T-helper 2 cell (primary cell): ENCODE results near the gene BGLAP.
"Not testable (repeated sequence)": the region's sequence is repeated elsewhere in the genome, so short reads cannot be mapped to it uniquely, and the experiment has no call there.

Experiments used
- DNase-seq, 5 experiments: peaks; one replicate each; pipeline versions ENCODE4 v3.0.0 to v3.0.0-alpha.2; 2012 to 2022
- total RNA-seq, 2 donors: gene quantifications; one replicate each; lab custom pipeline; 2026; lab: John Stamatoyannopoulos, UW

Gene BGLAP
- 0.07 to 0.62 reads per million in 2 donors for total RNA-seq

DNA sequence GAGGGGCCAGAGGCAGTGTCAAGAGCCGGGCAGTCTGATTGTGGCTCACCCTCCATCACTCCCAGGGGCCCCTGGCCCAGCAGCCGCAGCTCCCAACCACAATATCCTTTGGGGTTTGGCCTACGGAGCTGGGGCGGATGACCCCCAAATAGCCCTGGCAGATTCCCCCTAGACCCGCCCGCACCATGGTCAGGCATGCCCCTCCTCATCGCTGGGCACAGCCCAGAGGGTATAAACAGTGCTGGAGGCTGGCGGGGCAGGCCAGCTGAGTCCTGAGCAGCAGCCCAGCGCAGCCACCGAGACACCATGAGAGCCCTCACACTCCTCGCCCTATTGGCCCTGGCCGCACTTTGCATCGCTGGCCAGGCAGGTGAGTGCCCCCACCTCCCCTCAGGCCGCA lies at the start of gene BGLAP:
TSS of gene BGLAP (plus strand) at position 259 of the 400 bp plus-strand sequence. CDS start at position 307, 48 bp downstream.
- DNase-seq, result no peak

DNA sequence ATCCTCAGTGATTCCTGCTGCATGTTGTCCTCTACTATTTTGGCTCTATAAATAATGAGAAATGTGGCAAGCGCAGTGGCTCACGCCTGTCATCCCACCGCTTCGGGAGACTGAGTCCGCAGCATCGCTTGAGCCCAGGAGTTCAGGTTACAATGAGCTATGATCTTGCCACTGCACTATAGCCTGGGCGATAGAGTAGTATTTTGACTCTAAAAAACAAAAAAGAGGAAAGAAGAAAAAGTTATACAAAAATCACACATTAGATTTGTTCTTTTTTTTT lies 48.8 kb upstream of the BGLAP start:
- no peak for DNase-seq

- DNase-seq, result peak; percentile 86 to 98 (median 96)
Measured at GRCh38 chr1:156193488-156194299, 48.3 kb upstream of the BGLAP start, which contains the start of gene SLC25A44. SLC25A44 (plus strand) TSS chr1:156194104; CDS start chr1:156199848, 5,744 bp downstream.

DNA sequence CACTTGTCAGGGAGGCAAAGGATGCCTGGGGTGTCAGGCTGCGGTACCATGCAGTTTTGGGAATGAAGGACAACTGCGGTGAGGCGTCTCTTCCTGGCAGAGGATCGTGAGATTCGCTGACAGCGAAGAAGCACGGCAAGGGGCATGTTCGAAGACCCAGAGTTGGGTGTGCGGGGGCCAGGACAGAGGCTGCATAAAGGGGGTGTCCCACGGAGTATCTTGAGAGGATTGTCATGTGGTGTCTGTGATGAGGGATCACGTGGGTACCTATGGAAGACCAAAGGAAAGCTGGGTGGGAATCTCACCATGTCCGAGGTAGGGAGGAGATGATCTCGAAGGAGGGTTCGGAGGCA lies 47.7 kb upstream of the BGLAP start:
- DNase-seq, result peak in 1 of 5 experiments; percentile 13

- no peak for DNase-seq
Measured at GRCh38 chr1:156195853-156196252, 46.1 kb upstream of the BGLAP start.

DNA sequence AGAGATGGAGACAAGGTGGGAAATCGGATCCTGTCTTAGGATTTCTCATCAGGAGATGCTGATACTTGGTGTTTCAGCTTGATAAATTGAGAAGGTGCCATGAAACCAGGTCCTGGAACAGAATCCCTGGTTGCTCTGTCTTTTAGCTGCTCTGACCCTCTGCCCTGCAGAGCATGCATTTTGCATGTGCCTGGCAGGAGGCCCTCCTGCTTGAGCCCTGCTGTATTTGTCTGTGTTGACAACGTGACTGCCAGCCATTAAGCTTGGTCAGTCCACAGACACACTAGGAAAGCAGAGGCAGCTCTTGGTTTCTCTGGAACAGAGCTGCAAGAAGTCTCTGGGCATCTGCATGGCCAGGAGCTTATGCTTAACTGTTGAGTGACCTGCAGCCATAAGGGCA lies 45.5 kb upstream of the BGLAP start:
- no peak for DNase-seq

GRCh38 chr1:156198831-156199349 lies 43.1 kb upstream of the BGLAP start:
- peak in 1 of 5 experiments; percentile 55 for DNase-seq

DNA sequence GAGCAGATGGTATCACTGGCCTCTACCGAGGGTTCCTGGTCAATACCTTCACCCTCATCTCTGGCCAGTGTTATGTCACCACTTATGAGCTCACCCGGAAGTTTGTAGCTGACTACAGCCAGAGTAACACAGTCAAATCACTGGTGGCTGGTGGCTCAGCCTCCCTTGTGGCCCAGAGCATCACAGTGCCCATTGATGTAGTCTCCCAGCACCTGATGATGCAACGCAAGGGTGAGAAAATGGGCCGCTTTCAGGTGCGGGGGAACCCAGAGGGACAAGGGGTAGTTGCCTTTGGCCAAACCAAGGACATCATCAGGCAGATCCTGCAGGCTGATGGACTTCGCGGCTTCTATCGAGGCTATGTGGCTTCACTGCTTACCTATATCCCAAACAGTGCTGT lies 41.9 kb upstream of the BGLAP start:
- DNase-seq, result no peak

GRCh38 chr1:156203331-156203730 lies 38.7 kb upstream of the BGLAP start:
- DNase-seq, result no peak

DNA sequence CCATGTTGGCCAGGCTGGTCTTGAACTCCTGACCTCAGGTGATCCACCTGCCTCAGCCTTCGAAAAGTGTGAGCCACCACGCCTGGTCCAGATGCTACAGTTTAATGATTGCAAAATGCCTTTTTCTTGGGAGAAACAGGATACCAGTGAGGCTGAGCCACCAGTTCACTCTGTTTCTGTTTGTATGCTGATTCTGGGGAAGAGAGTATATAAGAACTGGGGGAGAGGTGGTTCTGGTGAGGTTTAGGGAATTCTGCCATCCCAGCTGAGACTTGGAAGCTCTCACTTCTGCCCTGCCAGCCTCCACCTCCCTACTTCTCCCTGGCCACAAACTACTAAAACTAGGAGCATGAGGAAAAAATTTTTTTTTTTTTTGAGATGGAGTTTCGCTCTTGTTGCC lies 37.3 kb upstream of the BGLAP start:
- DNase-seq, result no peak

DNA sequence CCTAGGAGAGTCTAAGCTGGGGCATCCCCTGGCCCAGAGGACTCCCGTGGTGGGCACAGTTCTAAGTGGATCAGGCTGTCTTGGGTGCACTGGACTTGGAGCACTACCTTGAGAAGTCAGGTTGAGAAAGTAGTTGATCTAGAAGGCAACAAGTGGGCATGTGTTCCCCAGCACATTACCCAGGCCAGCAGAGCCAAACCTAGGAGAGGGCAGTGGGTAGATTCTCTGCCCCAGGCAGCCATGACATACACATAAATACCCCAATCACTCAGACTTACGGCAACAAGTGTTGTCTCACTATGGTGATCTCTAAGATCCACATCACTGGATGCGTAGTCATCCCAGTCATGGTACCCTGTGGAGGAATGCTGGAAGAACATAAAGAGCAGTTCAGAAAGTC lies 30.7 kb upstream of the BGLAP start:
- no peak for DNase-seq

DNA sequence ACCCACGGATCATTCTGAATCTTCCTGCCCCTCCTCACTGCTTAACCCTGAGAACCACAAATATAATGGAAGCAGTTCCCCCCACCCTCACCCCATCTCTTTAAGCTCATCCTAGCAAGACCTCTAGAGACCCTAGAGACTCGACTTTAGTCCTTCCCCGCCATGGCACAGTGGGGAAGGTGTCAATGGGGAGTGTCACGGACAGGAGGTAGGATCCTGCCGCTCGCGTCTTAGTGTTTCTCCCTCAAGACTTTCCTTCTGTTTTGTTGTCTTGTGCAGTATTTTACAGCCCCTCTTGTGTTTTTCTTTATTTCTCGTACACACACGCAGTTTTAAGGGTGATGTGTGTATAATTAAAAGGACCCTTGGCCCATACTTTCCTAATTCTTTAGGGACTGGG lies 29.9 kb upstream of the BGLAP start:
- no peak for DNase-seq

- DNase-seq, result peak; percentile 90 to 98 (median 94)
Measured at GRCh38 chr1:156212833-156213643, 28.9 kb upstream of the BGLAP start, which contains the start of gene PMF1. PMF1 (plus strand) TSS chr1:156213007; CDS start chr1:156213016, 9 bp downstream.

DNA sequence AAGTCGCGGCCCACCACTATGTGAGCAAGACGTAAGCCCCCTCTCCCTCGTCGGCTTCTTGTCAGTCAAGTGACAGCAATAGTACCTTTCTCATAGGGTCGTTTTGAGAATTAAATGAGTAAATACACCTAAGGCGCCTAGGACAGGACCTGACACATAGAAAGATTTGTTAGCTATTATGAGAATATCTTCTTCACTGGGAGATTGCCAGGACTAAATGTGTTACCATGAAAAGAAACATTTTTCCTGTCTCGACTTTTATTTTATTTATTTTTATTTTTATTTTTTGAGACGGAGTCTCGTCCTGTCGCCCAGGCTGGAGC lies 28.4 kb upstream of the BGLAP start:
- no peak for DNase-seq

- DNase-seq, result peak in 1 of 5 experiments; percentile 60
Measured at GRCh38 chr1:156214024-156214748, 27.8 kb upstream of the BGLAP start.

DNA sequence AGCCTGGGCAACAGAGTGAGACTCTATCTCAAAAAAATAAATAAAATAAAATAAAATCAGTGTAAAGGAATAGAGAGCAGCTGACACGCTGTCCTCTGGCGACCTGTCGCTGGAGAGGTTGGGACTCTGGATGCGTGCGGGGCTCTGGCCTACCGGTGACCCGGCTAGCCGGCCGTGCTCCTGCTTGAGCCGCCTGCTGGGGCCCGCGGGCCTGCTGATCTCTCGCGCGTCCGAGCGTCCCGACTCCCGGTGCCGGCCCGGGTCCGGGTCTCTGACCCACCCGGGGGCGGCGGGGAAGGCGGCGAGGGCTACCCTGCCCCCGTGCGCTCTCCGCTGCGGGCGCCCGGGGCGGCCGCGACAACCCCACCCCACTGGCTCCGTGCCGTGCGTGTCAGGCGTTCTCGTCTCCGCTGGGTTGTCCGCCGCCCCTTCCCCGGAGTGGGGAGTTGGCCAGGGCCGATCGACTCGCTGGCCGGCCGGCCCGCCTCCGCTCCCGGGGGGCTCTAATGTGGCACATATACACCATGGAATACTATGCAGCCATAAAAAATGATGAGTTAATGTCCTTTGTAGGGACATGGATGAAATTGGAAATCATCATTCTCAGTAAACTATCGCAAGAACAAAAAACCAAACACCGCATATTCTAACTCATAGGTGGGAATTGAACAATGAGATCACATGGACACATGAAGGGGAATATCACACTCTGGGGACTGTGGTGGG lies 25.5 kb upstream of the BGLAP start:
- DNase-seq, result not testable (repeated sequence)

GRCh38 chr1:156217871-156218270 lies 24.1 kb upstream of the BGLAP start:
- DNase-seq, result peak in 2 of 5 experiments; percentile 45 to 88

DNA sequence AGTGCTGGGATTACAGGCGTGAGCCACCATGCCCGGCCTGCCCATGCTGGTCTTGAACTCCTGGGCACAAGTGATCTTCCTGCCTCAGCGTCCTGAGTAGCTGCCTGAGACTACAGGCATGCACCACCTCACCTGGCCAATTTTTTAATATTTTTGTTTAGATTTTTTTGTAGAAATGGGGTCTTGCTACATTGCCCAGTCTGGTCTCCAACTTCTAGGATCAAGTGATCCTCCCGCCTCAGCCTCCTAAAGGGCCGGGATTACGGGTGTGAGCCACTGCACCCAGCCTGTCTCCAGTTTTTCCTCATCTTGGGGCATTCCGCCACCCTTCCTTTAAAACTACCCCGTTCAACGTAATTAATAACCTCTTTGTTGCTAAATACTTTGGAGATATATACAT lies 21.8 kb upstream of the BGLAP start:
- DNase-seq, result no peak

- DNase-seq, result no peak
Measured at GRCh38 chr1:156221986-156222692, 19.8 kb upstream of the BGLAP start.

- DNase-seq, result no peak
Measured at GRCh38 chr1:156225677-156226014, 16.3 kb upstream of the BGLAP start.

- DNase-seq, result peak in 1 of 5 experiments; percentile 72
Measured at GRCh38 chr1:156226116-156226538, 15.9 kb upstream of the BGLAP start.

- no peak for DNase-seq
Measured at GRCh38 chr1:156226782-156227181, 15.2 kb upstream of the BGLAP start.
